Caco-2 (cell line): ENCODE measurements around the gene EME2. TPM values are rescaled to one million over a fixed set of nuclear protein-coding genes. Genes with fewer than 3 reads are reported as not detected.

Experiments
- BruUV-seq: library from RNA; stranded (reverse); fragments of 400-500 nt; replicated peaks from 2 replicates; lab custom pipeline; 2021; lab: Mats Ljungman, UMichigan
- CTCF ChIA-PET: fragments of 300-600 bp; sonication (Branson Sonifier 250); formaldehyde crosslinking; loops from one replicate; lab custom pipeline; 2022; ENCODE audit warnings: antibody characterized with exemption; lab: Charles Lee
- POLR2A ChIA-PET: fragments of 300-600 bp; sonication (Branson Sonifier 250); formaldehyde crosslinking; loops from one replicate; lab custom pipeline; 2022; ENCODE audit warnings: antibody characterized with exemption; lab: Charles Lee
- DNase-seq, 2 experiments: peaks; one replicate each; pipeline versions ENCODE4 v3.0.0 to v3.0.0-alpha.2; 2020 to 2022
- H3K27me3 ChIP-seq: replicated peaks from 2 replicates; pipeline ENCODE4 v1.6.0; 2011; ENCODE audit warnings: low read length; ENCODE audit not compliant: control insufficient read depth, insufficient read depth
- H3K36me3 ChIP-seq: 2 replicates; pipeline ENCODE4 v1.5.1; 2011; ENCODE audit warnings: low read length; ENCODE audit not compliant: control insufficient read depth, insufficient read depth
- H3K4me1 ChIP-seq: fragments of 250-450 bp; sonication (Bioruptor Pico); 2 replicates; pipeline ENCODE4 v1.5.1; 2020; ENCODE audit warnings: mild to moderate bottlenecking
- H3K4me3 ChIP-seq: 2 replicates; pipeline ENCODE4 v1.5.1; 2011; ENCODE audit warnings: low read depth, mild to moderate bottlenecking, control low read depth, low read length
- H3K9me3 ChIP-seq: fragments of 250-450 bp; sonication (Bioruptor Pico); 2 replicates; pipeline ENCODE4 v1.5.1; 2020; ENCODE audit warnings: mild to moderate bottlenecking, moderate library complexity
- H3K27ac Mint-ChIP-seq: one replicate; pipeline ENCODE4 v1.8.0; 2022; ENCODE audit warnings: mixed read lengths; ENCODE audit not compliant: unreplicated experiment
- H3K27me3 Mint-ChIP-seq: one replicate; pipeline ENCODE4 v1.8.0; 2022; ENCODE audit warnings: mixed read lengths; ENCODE audit not compliant: insufficient read depth, unreplicated experiment
- H3K36me3 Mint-ChIP-seq: one replicate; pipeline ENCODE4 v1.8.0; 2022; ENCODE audit warnings: mild to moderate bottlenecking, mixed read lengths; ENCODE audit not compliant: insufficient read depth, unreplicated experiment
- H3K4me1 Mint-ChIP-seq: one replicate; pipeline ENCODE4 v1.8.0; 2022; ENCODE audit warnings: low read depth, mixed read lengths; ENCODE audit not compliant: unreplicated experiment
- H3K4me3 Mint-ChIP-seq: one replicate; pipeline ENCODE4 v1.8.0; 2022; ENCODE audit warnings: mild to moderate bottlenecking, moderate library complexity, mixed read lengths; ENCODE audit not compliant: unreplicated experiment
- H3K9me3 Mint-ChIP-seq: one replicate; pipeline ENCODE4 v1.8.0; 2022; ENCODE audit warnings: mixed read lengths; ENCODE audit not compliant: unreplicated experiment
- CTCF ChIP-seq, 2 experiments: fragments of 200-600 bp in 1 of 2; IDR thresholded peaks; 1 replicate in 1 of 2; 2 replicates in 1 of 2; pipeline versions ENCODE4 v1.5.1 to v1.8.0; 2011 to 2022; ENCODE audit warnings: antibody characterized with exemption in 1 of 2, control low read depth in 1 of 2, inconsistent platforms in 1 of 2, low read depth in 1 of 2, low read length in 1 of 2, mild to moderate bottlenecking in 1 of 2, moderate library complexity in 1 of 2; ENCODE audit not compliant: insufficient read depth in 1 of 2, severe bottlenecking in 1 of 2, unreplicated experiment in 1 of 2
- intact Hi-C: fragments of 100-400 bp; cut with micrococcal nuclease; formaldehyde crosslinking; loops from one replicate; pipeline ENCODE4 v1.10.0; 2022; ENCODE audit not compliant: unreplicated experiment
- total RNA-seq: library from RNA; stranded (reverse); gene quantifications from 2 replicates; pipeline ENCODE4 v1.2.3, GENCODE V29; 2022

EME2 gene
- total RNA-seq, 1 experiment from 2014 or later = 24.1 TPM

- Histone ChIP-seq H3K36me3 (no peaks in the 10 kb centered on the region), H3K4me1 (no peaks in the 10 kb centered on the region), H3K4me3 (no peak overlapping the region), H3K9me3 (no peaks in the 10 kb centered on the region), H3K27me3 (no peaks in the 10 kb centered on the region)
- intact Hi-C loops = no loop called here
- POLR2A ChIA-PET = no interaction called here
- no peaks in the 10 kb centered on the region for H3K9me3 Mint-ChIP-seq
- BruUV-seq = no TSS peak
- H3K27ac Mint-ChIP-seq = no peak overlapping the region
- DNase-seq = no peak
- H3K4me3 Mint-ChIP-seq = no peak overlapping the region
- CTCF ChIA-PET = no interaction called here
- no peak for TF ChIP-seq CTCF (IDR thresholded peaks at IDR 0.05; ENCODE audit: insufficient read depth in 1 of 2, low read depth in 1 of 2, low read length in 1 of 2, severe bottlenecking in 1 of 2, unreplicated experiment in 1 of 2)
- peaks cover 6% of the 10 kb centered on the region for H3K36me3 Mint-ChIP-seq
- no peaks in the 10 kb centered on the region for H3K4me1 Mint-ChIP-seq
- no peaks in the 10 kb centered on the region for H3K27me3 Mint-ChIP-seq
Measured at GRCh38 chr16:1809281-1809801, 36.7 kb downstream of the EME2 start.

GRCh38 chr16:1810106-1810505, 37.5 kb downstream of the EME2 start:
- no peak for TF ChIP-seq CTCF (IDR thresholded peaks at IDR 0.05; ENCODE audit: insufficient read depth in 1 of 2, low read depth in 1 of 2, low read length in 1 of 2, severe bottlenecking in 1 of 2, unreplicated experiment in 1 of 2)
- Mint-ChIP-seq H3K36me3 (peaks cover 7% of the 10 kb centered on the region), H3K27me3 (no peaks in the 10 kb centered on the region), H3K4me1 (no peaks in the 10 kb centered on the region), H3K4me3 (no peak overlapping the region), H3K9me3 (no peaks in the 10 kb centered on the region), H3K27ac (no peak overlapping the region)
- H3K4me1 ChIP-seq = no peaks in the 10 kb centered on the region
- CTCF ChIA-PET = no interaction called here
- intact Hi-C loops = no loop called here
- POLR2A ChIA-PET = no interaction called here
- H3K9me3 ChIP-seq = no peaks in the 10 kb centered on the region
- no peak for DNase-seq
- H3K4me3 ChIP-seq = no peak overlapping the region
- no peaks in the 10 kb centered on the region for H3K27me3 ChIP-seq
- BruUV-seq = no TSS peak
- no peaks in the 10 kb centered on the region for H3K36me3 ChIP-seq

GRCh38 chr16:1810536-1810935, 37.9 kb downstream of the EME2 start:
- Mint-ChIP-seq H3K4me1 (no peaks in the 10 kb centered on the region), H3K27ac (no peak overlapping the region), H3K27me3 (no peaks in the 10 kb centered on the region), H3K9me3 (no peaks in the 10 kb centered on the region), H3K36me3 (peaks cover 11% of the 10 kb centered on the region), H3K4me3 (no peak overlapping the region)
- POLR2A ChIA-PET = no interaction called here
- DNase-seq = no peak
- CTCF ChIA-PET = no interaction called here
- no peaks in the 10 kb centered on the region for H3K36me3 ChIP-seq
- no TSS peak for BruUV-seq
- intact Hi-C loops = no loop called here
- no peak for TF ChIP-seq CTCF (IDR thresholded peaks at IDR 0.05; ENCODE audit: insufficient read depth in 1 of 2, low read depth in 1 of 2, low read length in 1 of 2, severe bottlenecking in 1 of 2, unreplicated experiment in 1 of 2)
- H3K9me3 ChIP-seq = no peaks in the 10 kb centered on the region
- H3K4me1 ChIP-seq = no peaks in the 10 kb centered on the region
- H3K27me3 ChIP-seq = no peaks in the 10 kb centered on the region
- H3K4me3 ChIP-seq = no peak overlapping the region
